ENCODE data around the gene CAMKV.

Gene CAMKV

DNA sequence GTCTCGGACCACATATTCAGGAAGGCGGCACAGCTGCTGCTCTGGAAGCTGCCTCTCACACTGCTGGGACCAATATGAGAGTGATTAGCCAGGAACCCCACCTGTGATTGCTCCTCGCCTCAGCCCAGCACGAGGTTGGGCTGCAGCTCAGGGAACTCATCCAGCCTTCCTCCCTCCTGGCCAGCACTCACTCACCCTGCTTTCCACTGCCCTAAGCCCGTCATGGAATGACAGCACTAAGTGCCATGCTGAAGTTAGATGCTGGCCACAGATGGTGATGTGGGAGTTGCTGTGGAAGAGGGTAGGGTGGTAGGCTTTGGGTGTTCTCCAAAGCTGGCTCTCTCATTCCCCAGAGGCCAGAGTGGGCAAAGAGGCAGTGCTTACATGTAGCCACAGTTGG is 26.6 kb upstream of the CAMKV start:
- no peak for DNase-seq

DNA sequence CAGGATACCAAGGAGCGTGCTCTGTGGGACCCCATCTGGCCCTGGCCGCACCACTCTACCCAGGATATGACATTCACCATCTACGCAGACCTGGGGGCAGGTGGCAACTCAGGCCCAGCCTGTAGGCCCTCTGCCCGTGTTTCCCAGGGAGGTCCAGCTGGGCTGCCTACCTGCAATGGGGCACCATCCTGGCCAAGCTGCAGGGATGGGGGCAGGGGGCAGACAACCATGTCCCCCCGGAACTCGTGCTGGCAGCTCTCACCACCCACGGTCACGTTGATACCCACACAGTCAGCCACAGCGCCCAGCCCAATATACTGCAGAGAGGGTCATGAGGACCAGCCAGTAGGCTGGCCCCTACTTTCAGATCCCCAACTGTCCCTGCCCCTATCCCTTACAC is 26.1 kb upstream of the CAMKV start:
- DNase-seq, result no peak

DNA sequence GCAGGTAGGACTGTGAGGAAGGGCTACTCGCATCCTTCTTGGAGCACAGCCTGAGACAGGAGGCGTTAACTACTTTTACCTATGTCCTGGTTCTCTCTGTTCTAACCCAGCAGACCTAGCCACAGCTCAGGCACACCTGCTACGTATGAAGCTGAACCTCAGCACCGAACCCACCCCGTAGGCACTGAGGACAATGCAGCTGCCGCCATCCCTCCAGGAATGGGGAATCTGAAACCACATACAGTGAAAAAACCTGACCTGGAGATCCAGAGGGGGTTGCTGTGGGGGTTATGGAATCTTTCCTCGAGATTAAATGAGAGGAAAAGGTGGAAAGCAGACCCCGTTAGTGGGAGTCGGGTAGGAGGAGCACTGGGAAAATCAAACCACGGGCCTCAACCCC is 19.6 kb upstream of the CAMKV start:
- DNase-seq, result no peak

DNA sequence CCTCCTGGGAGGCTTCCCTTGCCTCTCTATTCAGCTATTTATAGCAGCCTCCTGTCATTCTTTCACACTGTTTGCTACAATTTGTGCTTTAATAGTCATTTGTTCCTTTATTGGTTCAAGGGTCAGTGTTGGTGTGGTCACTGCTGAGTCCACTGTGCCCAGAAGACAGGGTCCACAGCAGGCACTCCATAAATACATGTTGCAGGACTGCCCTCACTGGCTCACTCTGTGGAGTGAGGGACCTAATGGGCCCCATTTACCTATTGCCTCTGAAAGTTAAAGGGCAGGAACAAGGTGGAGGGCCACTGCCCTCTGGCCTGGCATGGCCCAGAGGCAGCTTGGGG is 17.2 kb upstream of the CAMKV start:
- DNase-seq, result no peak

DNA sequence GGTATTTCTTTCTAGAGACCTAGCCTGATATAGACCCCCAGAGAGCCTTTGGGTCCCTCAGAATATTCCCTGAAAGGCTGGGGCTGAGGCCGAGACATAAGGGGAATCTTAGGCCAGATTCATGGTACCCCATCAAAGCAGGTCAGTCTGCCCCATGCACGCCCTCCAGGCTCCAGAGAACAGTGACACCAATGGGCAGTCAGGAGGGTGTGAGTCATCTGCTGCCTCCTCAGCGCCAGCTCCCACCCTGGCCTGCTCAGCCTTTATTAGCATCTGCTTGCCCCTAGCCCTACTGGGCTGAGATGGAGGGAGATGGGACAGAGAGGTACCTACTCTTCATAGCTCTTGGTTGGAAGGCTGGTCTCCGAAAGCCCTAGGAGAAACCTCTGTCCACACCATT is 14.3 kb upstream of the CAMKV start:
- no peak for DNase-seq

DNA sequence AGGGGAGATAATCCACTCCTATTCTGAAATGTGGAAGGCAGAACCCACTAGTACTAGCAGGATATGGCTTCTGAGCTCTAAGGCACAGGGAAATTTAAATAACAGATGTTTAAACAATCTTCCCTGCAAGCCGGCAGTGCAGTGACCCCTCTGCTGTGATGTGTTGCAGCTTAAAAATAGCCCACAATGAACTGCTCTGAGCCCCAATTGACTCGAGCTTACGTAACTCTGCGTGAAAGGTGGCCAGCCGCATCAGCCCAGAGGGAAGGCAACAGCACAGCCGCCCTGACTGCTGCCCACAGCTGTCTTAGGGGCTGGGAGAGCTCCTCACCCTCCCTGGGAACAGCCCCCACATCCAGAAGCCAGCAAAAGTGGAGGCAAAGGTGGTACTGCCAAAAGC is 12.5 kb upstream of the CAMKV start:
- DNase-seq, result no peak

DNA sequence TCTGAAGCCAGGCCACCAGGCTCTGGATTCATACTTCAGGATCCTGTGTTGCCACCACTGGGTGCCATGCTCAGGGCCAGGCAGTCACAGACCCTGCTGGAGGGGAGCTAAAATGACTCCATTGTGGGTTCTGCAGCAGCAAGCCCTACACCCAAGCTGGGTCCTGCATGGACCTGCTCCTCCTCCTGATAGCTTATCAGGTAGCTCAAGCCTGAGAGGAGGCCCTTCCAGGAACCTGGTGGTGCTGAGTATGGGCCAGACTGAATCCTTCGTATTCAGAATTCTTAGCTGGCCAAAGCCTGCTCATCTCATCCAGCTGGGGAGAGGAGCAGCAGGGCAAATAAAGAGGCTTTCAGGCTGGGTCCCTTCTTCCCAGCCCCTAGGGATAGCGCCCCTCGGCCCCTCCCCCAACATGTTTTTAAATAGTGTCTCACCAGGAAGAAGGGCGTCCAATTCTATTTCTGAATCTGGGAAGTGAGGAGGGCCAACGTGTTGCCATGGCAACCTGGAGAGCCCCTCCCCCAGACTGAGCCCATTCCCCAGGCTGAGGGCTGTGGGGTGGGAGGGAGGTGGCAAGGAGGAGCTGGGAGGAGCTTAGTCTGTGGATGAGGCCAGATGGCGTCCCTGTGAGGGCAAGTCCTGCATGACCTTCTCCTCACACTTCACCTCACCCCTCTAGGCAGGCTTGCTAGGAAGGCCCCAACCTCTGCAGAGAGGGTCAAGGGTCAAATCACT is 11.0 kb upstream of the CAMKV start:
- no peak for DNase-seq

DNA sequence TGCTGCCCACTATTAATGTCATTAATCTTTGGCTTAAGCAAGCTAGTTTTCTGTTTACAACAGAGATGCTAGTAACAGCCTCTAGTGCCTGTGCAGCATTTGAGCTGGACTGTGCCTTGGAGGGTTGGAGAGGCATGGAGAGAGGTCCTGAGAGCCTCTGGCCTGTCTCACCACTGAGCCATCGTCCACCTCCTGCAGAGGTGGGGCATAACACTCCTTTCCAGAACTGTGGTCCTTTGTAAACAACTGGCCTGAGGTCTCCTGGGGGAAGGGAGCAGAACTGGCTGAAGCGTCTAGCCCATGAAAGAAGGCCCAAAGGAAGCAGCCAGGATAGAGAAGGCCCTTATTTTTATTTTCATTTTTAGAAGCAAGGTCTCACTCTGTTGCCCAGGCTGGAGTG is 10.0 kb upstream of the CAMKV start:
- DNase-seq, result no peak

DNA sequence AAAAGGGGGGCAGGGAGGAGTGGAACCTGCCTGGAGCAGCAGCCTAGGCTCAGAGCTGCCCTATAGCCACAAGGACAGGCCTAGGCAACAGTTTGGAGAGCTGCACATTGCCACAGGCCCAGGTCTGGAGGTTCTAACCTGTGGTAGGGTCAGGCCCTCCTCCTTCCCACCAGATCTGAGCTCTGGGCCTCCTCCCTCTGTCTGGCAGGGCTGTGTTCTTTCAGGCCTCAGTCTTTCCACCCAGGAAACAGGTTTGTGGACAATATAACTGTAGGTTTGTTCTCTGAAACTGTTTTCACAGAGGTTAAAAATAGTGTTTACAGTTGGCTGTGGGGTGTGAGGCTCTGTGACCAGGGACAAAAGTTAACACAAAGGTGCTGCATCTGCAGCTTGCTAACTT is 9.0 kb upstream of the CAMKV start:
- DNase-seq, result no peak

DNA sequence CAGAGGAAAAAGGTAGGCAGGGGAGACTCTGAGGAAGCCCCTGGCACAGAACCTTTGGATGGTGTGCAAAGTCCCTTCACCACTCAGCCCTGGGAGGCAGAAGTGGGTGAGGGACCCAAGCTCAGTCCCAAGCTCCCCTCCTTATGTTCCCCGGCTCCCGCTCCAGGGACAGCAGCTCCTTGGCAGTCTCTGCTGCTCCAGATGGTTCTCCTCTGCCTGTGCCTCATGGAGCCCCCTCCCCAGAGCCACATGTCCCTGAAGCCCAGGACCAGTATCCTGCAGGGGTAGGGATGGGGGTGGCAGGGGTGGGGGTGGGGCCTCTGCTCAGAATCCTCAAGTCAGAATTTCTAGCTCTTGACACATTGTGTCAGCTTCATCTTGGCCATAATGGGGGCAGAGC is 8.0 kb upstream of the CAMKV start:
- no peak for DNase-seq

DNA sequence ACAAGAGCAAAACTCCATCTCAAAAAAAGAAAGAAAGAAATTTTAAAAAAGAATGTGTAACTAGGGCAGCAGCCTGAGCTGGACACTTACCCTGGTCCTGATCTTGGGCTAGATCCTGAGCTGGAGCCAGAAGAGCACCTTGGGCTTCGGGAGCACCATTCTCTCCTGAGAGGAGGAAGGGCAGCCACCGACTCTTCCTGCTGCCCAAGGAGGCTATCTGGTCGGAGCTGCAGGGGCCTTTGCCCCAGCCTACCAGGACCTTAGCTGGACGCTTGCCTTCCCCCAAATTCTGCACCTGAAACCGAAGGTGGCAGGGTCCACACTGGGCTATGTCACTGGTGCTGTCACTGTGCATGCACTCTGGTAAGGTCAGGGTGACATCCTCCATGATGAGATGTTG is 6.9 kb upstream of the CAMKV start:
- no peak for DNase-seq

DNA sequence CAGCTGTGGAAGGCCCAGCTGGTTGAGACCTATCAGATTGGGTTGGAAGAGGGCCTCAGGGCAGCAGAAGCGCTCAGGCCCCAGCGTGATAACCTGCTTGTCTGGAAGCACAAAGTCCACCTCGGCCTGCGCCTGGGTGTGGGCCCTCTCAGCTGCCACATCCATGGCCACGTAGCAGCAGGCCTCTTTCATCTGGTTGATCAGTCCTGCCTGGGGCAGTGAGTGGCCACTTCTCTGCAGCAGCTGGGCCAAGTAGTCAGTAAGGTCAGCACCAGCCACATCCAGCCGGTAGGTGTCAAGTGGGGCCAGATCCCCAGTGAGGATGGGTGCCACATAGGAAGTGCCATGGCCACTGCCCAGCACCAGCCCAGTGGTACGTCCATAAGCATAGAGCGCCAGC is 3.9 kb upstream of the CAMKV start:
- no peak for DNase-seq

DNA sequence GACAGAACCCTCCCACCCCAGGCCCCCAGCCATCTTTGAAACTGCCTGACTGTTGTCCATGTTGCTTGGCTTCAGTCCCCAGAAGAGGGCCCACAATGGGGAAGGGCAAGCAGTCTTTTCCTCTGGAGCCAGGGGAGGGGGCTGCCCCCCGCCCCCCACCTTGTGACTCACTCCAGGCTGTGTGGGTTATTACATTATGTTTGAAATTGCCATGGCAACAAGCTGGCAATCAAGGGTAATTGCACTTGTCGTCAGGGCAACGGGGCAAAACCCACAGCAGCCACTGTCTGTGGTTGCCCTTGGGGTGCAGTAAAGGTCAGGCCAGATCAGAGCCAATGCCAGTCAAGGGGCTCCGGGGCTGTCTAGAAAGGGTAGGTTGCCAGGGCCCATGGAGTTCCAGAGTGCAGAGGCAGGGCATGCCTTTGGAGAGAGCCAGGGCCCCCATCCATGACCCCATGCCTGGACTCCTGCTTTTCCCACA is 3.1 kb upstream of the CAMKV start:
- no peak for DNase-seq

DNA sequence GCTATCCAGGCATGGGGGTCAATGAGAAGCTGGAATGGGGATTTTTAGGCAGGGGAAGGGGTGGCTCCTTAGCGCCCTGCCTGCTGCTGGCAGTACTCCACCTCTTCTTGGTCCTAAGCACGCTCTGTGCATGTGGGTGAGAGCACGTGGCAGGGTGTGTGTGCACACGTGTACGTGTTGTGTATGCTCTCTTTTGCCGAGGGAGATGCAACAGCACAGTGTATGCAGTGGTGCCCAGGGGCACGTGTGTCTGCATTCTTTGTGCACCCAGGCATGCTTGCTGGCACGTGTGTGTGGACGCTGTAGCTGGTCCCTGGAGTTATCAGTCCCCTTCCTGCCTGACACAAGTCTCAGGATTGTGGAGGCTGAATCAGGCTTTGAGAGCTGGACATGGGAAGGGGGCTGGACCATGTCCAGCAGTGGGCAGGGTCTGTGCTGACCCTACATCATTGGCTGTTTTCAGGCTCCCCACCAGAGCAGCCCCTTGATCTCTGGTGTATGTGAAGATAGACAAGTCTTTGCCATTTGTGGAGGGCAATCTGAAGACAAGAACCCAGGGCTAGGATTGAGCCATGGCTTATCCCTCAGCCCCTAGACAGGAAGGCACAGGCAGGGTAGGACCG is 1.9 kb upstream of the CAMKV start:
- DNase-seq, result no peak

DNA sequence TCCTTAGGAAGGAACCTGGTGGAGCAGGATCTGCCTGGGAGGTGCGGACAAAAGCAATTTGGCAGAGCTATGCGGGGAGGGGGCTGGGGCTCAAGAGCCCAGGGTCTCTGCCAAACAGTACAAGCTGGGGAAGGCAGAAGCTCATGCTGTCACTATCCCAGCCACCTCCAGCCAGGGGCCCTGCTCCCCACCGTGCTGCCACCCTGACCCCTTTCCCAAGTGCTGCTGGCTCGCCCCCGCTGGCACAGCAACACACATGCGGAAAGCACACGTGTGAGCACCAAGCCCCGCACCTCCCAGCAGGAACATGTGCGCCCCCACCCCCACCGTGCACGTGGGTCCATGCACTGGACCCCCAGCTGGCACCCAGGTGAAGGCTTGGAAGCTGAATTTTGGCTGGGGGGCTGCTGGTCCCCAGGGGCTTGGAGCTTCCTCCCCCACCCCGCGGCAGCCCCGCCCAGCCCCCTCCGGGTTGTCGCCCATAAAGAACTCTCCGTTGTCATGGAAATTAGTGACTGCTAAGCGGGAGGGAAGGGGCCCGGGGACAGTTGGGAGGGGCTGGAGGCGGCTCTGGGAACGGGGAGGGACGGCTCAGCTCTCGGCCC is 742 bp downstream of the CAMKV start:
- no peak for DNase-seq

DNA sequence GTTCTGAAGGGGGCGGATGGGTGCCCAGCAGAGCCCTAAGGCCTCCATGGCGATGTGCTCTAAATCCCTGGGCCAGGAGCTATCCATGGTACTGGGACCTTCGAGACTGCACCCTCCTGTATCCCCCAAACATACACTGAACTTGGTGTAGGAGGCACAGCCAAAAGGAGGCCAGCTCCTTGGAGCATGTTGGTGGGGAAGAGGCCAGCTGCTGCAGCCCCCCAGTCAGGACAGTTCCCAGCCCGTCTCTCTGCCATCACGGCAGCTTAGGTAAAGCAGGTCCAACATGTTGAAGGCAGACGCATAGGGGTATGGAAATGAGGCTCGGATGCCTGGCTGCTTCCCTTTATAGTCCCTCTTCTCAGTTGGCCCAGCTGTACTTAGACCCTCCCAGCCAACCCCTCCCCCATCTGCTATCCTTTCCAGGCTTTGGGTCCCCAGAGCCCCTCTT is 1.8 kb downstream of the CAMKV start:
- DNase-seq, result peak in 1 of 2 donors; percentile 11

DNA sequence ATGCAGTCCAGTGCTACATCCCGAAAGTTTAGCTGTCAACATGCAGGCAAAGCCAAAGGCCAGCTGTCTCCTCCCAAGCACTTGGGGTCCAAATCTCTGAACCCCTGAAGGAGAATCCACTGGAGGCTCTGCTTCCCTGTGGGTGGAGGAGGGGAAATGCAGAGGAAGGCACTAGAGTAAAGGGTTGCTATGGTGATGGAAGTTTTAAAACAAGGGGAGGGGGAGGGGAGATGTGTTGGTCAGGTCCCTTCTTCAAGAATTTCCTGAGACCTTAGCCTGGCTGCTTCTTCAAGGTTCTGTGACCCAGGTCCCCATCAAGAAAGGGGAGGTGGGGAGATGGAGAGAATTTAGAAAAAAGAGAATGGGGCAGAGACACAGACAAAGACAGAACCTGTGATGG is 2.3 kb downstream of the CAMKV start:
- DNase-seq, result no peak

DNA sequence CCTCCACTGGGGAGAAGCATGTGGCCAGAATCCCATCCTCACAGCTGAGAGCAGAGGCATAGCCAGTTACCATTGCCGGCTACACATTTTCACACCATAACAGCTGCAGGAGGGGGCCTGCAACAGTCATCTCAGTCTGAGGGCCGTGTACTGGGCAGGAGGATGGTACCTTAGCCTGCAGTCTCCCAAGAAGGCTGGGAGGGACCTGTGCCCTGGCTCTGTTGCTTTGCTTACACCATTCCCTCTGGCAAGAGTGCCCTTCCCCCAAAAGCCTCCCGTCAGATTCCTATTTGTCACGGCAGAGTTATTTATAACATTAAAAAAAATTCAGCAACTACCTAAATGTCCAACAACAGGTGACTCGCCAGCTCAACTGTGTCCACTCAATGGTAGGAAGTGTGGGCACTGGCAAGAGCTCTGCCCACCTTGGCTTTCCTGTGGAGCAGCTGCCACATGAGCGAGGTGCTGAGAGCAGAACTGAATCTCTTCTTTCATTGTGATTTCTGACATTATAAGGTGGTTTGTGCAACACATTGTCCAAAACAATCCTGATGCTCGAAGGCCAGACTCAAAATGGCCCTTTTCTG is 4.4 kb downstream of the CAMKV start:
- no peak for DNase-seq

DNA sequence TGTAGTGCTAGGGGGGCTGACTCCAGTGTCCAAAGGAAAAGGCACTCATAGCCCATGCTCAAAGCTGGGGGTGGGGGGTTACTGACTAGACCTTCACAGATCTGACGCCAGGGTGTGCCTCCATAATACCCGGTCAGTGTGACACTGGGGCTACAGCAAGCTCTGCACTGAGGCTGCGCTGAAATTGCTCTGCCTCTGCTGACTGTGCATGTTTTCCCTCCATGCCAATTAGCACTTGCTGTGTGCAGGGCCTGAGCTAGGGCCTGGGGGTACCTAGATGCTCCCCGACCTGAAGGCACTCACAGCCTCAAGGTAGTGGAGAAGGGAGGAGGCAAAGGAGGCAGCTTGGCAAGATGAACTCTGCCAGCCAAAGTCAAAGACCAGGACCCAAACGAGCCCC is 5.2 kb downstream of the CAMKV start:
- DNase-seq, result no peak

DNA sequence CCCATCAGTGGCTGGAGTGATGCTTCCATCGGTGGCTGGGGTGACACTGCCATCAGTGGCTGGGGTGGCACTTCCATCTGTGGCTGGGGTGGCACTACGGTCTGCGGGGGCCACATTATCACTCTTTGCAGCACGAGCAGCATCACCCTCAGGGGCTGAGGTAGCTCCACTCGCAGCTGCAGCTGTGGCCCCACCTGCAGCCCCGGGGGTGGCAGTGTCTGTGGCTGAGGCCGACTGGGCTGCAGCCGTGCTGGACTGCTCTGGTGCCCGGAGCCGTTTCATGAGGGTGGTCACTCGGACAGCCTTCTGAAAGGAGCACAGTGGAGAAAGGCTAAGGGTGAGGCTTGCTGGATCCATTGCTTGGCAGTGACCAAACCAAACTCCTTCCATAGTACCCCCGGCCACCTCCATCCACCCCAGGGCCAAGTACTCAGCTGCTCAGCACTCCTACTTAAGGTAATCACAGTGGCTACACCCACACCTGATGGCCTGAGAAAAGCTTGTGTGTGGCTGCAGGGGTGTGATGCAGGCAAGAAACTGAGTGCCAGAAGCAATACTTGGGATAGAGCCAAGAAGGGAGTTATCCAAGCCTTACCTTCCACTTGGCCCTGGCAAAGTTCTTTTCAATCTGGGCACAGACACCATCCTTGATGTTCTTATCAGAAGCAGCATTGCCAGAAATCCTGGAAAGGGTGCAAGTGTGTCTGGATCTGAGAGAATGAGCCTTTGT is 10.0 kb downstream of the CAMKV start:
- DNase-seq, result no peak

DNA sequence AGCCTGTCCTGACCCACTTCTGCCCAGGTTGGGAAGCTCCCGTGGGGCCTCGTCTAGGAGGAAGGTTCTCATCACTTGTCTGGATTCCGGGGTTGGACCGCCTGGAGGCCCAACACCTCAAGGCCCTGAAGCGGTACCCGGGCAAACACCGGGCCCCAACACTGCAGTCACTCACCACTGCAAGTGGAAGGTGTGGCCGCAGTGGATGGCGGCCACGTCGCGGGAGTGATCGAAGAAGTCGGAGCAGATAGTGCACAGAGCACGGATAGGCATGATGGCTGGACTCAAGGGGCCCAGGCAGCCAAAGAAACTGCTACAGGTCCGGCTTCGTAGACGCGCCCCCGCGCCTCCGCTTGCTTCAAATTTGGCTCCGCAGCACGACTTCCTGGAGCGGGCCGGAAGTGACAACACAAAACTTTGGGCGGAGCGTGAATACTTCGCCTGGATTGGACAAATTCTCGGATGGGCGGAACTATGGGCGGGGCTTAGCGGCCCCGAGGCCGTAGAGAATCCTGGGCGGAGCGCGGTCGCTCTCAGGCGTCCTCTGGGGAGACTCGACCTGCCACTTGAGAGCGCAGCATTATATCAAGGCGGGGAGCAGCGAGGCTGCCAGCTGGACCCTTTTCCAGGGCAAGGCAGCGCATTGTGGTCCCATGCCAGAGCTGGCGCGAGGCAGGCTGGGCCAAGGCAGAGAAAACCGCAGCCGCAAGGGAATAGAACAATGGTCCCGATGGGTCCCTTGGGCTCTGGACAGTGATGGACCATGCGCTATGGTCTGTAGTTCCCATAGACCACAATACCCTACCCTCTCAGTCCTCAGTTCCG is 13.3 kb downstream of the CAMKV start, which contains the start of gene TRAIP:
Gene TRAIP (minus strand): TSS at position 384 of the 825 bp plus-strand sequence. CDS start 111 bp downstream, at position 273.
- DNase-seq, result peak; percentile 97

DNA sequence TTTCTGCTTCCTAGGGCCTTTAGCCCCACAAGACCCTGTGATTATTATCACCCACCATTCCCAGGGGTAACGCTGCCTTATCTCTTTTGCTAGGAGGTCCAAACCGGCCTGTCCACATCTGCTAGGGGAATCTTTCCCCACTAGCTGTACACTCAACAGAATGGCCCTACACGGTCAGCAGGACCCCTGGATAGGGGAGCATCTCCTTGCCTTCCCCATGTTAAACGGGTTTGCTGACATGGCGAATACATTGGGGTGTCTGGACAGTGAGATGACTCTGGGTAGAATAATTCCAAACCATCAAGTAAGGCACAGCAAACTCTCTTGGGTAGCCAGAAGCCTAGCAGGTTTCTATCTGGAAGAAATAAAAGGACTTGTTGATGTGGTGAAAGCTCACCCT is 14.0 kb downstream of the CAMKV start:
- DNase-seq, result no peak

Data from inflammatory macrophage (primary cell).